B cell (primary cell): ENCODE data around the gene ADGRD2. TPM values are rescaled to one million over a fixed set of nuclear protein-coding genes. Genes with fewer than 3 reads are reported as not detected.

Experiments used
- ATAC-seq: fragments of 200-7000 bp; cut with Tn5 transposase; one replicate; pipeline ENCODE4 v1.10.0; 2021; ENCODE audit warnings: low read depth, mild to moderate bottlenecking, moderate number of reproducible peaks, moderate library complexity
- CTCF ChIA-PET: fragments of 350-600 bp; sonication (Branson Sonifier 250); formaldehyde crosslinking; loops from one replicate; lab custom pipeline; 2021; ENCODE audit warnings: antibody characterized with exemption, inconsistent platforms; lab: Charles Lee
- POLR2A ChIA-PET: fragments of 350-600 bp; sonication (Branson Sonifier 250); formaldehyde crosslinking; loops from one replicate; lab custom pipeline; 2021; ENCODE audit warnings: antibody characterized with exemption; lab: Charles Lee
- DNase-seq: peaks from one replicate; pipeline ENCODE4 v3.0.0; 2013
- H2AFZ ChIP-seq: 2 replicates; pipeline ENCODE4 v1.6.1; 2012; ENCODE audit warnings: mild to moderate bottlenecking, low read depth, low read length; ENCODE audit not compliant: insufficient read depth, poor library complexity, severe bottlenecking
- H3K27ac ChIP-seq, 2 donors: 1 replicate in 1 of 2; 2 replicates in 1 of 2; pipeline ENCODE4 v1.5.1; 2012 to 2013; ENCODE audit warnings: low read length in 2 of 2, mild to moderate bottlenecking in 2 of 2, moderate library complexity in 1 of 2
- H3K27me3 ChIP-seq, 4 experiments: fragments of 200-600 bp in 1 of 4; sonication (generic) in 1 of 4; replicated peaks in 1 of 4; 1 replicate in 2 of 4; 2 replicates in 2 of 4; pipeline versions ENCODE4 v1.6.1 to v1.7.0; 2013 to 2016; ENCODE audit warnings: low read length in 3 of 4, mild to moderate bottlenecking in 2 of 4, mixed read lengths in 1 of 4, moderate library complexity in 1 of 4; ENCODE audit not compliant: insufficient read depth in 4 of 4, control insufficient read depth in 3 of 4; ENCODE audit errors: control extremely low read depth in 1 of 4
- H3K36me3 ChIP-seq, 2 experiments: replicated peaks in 1 of 2; 1 replicate in 1 of 2; 2 replicates in 1 of 2; pipeline versions ENCODE4 v1.6.1 to v1.7.1; 2013; ENCODE audit warnings: low read length in 1 of 2; ENCODE audit not compliant: insufficient read depth in 2 of 2, control insufficient read depth in 1 of 2; ENCODE audit errors: control extremely low read depth in 1 of 2, extremely low read depth in 1 of 2
- H3K4me1 ChIP-seq, 2 donors: fragments of 200-600 bp in 1 of 2; sonication (generic) in 1 of 2; 1 replicate in 1 of 2; 2 replicates in 1 of 2; pipeline versions ENCODE4 v1.5.1 to v1.6.1; 2013 to 2017; ENCODE audit warnings: low read length in 2 of 2; ENCODE audit not compliant: control insufficient read depth in 2 of 2, insufficient read depth in 2 of 2
- H3K4me2 ChIP-seq: replicated peaks from 2 replicates; pipeline ENCODE3; 2012; ENCODE audit warnings: mild to moderate bottlenecking, low read depth, low read length; ENCODE audit not compliant: poor library complexity, severe bottlenecking
- H3K4me3 ChIP-seq, 5 experiments: fragments of 200-600 bp in 1 of 5; sonication (generic) in 1 of 5; 1 replicate in 3 of 5; 2 replicates in 2 of 5; pipeline versions ENCODE4 v1.5.1 to v1.7.0; 2011 to 2016; ENCODE audit warnings: low read length in 4 of 5, mild to moderate bottlenecking in 4 of 5, low read depth in 2 of 5, control low read depth in 1 of 5, moderate library complexity in 1 of 5; ENCODE audit not compliant: insufficient read depth in 1 of 5; ENCODE audit errors: control extremely low read depth in 1 of 5, extremely low read depth in 1 of 5
- H3K79me2 ChIP-seq: fragments of 200-600 bp; sonication (generic); one replicate; pipeline ENCODE4 v1.6.0; 2016; ENCODE audit warnings: low read length; ENCODE audit not compliant: control insufficient read depth, insufficient read depth
- H3K9ac ChIP-seq: fragments of 200-600 bp; sonication (generic); 2 replicates; pipeline ENCODE4 v1.6.1; 2017; ENCODE audit warnings: mild to moderate bottlenecking, low read length, moderate library complexity
- H3K9me3 ChIP-seq, 3 donors: one replicate each; pipeline versions ENCODE4 v1.6.1 to v1.7.1; 2013; ENCODE audit warnings: low read length in 2 of 3; ENCODE audit not compliant: control insufficient read depth in 2 of 3, insufficient read depth in 1 of 3; ENCODE audit errors: control extremely low read depth in 1 of 3
- H4K20me1 ChIP-seq: 2 replicates; pipeline ENCODE4 v1.6.0; 2012; ENCODE audit warnings: mild to moderate bottlenecking, low read length; ENCODE audit not compliant: insufficient read depth, control insufficient read depth, poor library complexity, severe bottlenecking
- H3K27ac Mint-ChIP-seq: one replicate; pipeline ENCODE4 v1.8.0; 2021; ENCODE audit warnings: mixed read lengths
- H3K27me3 Mint-ChIP-seq: one replicate; pipeline ENCODE4 v1.8.0; 2021; ENCODE audit warnings: mixed read lengths
- H3K4me1 Mint-ChIP-seq: one replicate; pipeline ENCODE4 v1.8.0; 2021; ENCODE audit warnings: mixed read lengths
- H3K4me3 Mint-ChIP-seq: one replicate; pipeline ENCODE4 v1.8.0; 2021; ENCODE audit warnings: mixed read lengths
- H3K9me3 Mint-ChIP-seq: one replicate; pipeline ENCODE4 v1.8.0; 2022; ENCODE audit warnings: mixed read lengths; ENCODE audit not compliant: insufficient read depth
- CTCF ChIP-seq: fragments of 200-600 bp; IDR thresholded peaks from one replicate; pipeline ENCODE4 v1.8.0; 2022; ENCODE audit warnings: antibody characterized with exemption, mild to moderate bottlenecking
- EZH2 ChIP-seq: IDR thresholded peaks from 2 replicates; pipeline ENCODE4 v1.6.1; 2012; ENCODE audit warnings: borderline replicate concordance, low read depth, mild to moderate bottlenecking, moderate library complexity, low read length; ENCODE audit not compliant: insufficient read depth, poor library complexity, severe bottlenecking
- WGBS: methylation state at CpG from one replicate; pipeline ENCODE4 v1.1.5; 2013; ENCODE audit warnings: missing lambda C conversion rate; ENCODE audit not compliant: insufficient coverage; 5-methylcytosine and 5-hydroxymethylcytosine counted together
- intact Hi-C: fragments of 100-400 bp; cut with micrococcal nuclease; formaldehyde crosslinking; loops from one replicate; pipeline ENCODE4 v1.10.0; 2022
- polyA plus RNA-seq: library from polyadenylated mRNA; depleted of rRNA; stranded (reverse); fragments of >200 nt; gene quantifications from 2 replicates; pipeline ENCODE4 v1.2.3, GENCODE V29; 2012
- total RNA-seq, 2 donors: library from RNA; stranded (reverse); fragments of 120-200 nt in 1 of 2; gene quantifications; 1 replicate in 1 of 2; 2 replicates in 1 of 2; pipeline versions ENCODE4 v1.2.3 to v1.2.4, GENCODE V29; 2013 to 2022

Gene ADGRD2
- total and polyA plus RNA-seq, 2 donors (not counting 1 experiment from before 2014, with no cell fraction given): not detected

GRCh38 chr9:124483481-124483880, 33.2 kb downstream of the ADGRD2 start:
- Histone ChIP-seq H3K36me3 (no peaks in the 10 kb centered on the region), H3K4me3 (no peak overlapping the region), H3K27me3 (peaks cover 0 to 14% (median 0%) of the 10 kb centered on the region in 4 experiments), H2AFZ (no peak overlapping the region), H3K4me1 (no peaks in the 10 kb centered on the region), H3K9me3 (peaks cover 0 to 10% (median 0%) of the 10 kb centered on the region in 3 donors), H3K79me2 (no peaks in the 10 kb centered on the region), H3K4me2 (no peak overlapping the region), H3K27ac (no peak overlapping the region), H3K9ac (no peak overlapping the region), H4K20me1 (no peaks in the 10 kb centered on the region)
- 96% methylated on average over 8 of the region's 9 CpGs for WGBS
- intact Hi-C loops: no loop called here
- H3K4me1 Mint-ChIP-seq: no peaks in the 10 kb centered on the region
- ChIA-PET POLR2A (no interaction called here), CTCF (interaction anchor here (0.6 kb wide), 1 partner anchor 360 kb away, joined by 3 read pairs; no protein-coding TSS in a partner anchor)
- no peak for DNase-seq
- ATAC-seq: no peak
- H3K27me3 Mint-ChIP-seq: peaks cover 10% of the 10 kb centered on the region
- no peak overlapping the region for H3K27ac Mint-ChIP-seq
- no peak for TF ChIP-seq CTCF
- no peak for TF ChIP-seq EZH2
- H3K4me3 Mint-ChIP-seq: no peak overlapping the region
- H3K9me3 Mint-ChIP-seq: no peaks in the 10 kb centered on the region

GRCh38 chr9:124485201-124485600, 35.0 kb downstream of the ADGRD2 start:
- TF ChIP-seq EZH2: no peak
- TF ChIP-seq CTCF: no peak
- H3K4me3 Mint-ChIP-seq: no peak overlapping the region
- ChIA-PET CTCF (no interaction called here), POLR2A (no interaction called here)
- H3K27ac ChIP-seq: no peak overlapping the region
- intact Hi-C loops: no loop called here
- H4K20me1 ChIP-seq: no peaks in the 10 kb centered on the region
- no peak overlapping the region for H3K4me3 ChIP-seq
- H3K36me3 ChIP-seq: no peaks in the 10 kb centered on the region
- no peaks in the 10 kb centered on the region for H3K79me2 ChIP-seq
- no peaks in the 10 kb centered on the region for H3K4me1 ChIP-seq
- H3K9ac ChIP-seq: no peak overlapping the region
- 94% methylated on average over 9 of the region's 13 CpGs for WGBS
- DNase-seq: no peak
- H3K9me3 ChIP-seq: peaks cover 0 to 10% (median 0%) of the 10 kb centered on the region in 3 donors
- H3K9me3 Mint-ChIP-seq: no peaks in the 10 kb centered on the region
- no peak overlapping the region for H3K27ac Mint-ChIP-seq
- ATAC-seq: no peak
- peaks cover 0 to 2% (median 0%) of the 10 kb centered on the region in 4 experiments for H3K27me3 ChIP-seq
- peaks cover 9% of the 10 kb centered on the region for H3K27me3 Mint-ChIP-seq
- no peak overlapping the region for H2AFZ ChIP-seq
- H3K4me2 ChIP-seq: no peak overlapping the region
- H3K4me1 Mint-ChIP-seq: no peaks in the 10 kb centered on the region
